Thyroid gland (tissue), 4 donors: ENCODE results near the gene RMI2. TPM values are rescaled to one million over a fixed set of nuclear protein-coding genes. Genes with fewer than 3 reads are reported as not detected.

Experiments
- DNase-seq, 2 donors: peaks; one replicate each; pipeline ENCODE4 v3.0.0-alpha.2; 2019
- H3K27ac ChIP-seq, 3 donors: fragments of 200-600 bp; sonication (generic); 1 replicate in 2 of 3; 2 replicates in 1 of 3; pipeline ENCODE4 v1.5.1; 2016 to 2019; ENCODE audit warnings: mild to moderate bottlenecking in 1 of 3, moderate library complexity in 1 of 3
- H3K27me3 ChIP-seq: fragments of 200-600 bp; sonication (generic); one replicate; pipeline ENCODE4 v1.5.1; 2019
- H3K36me3 ChIP-seq, 2 donors: fragments of 200-600 bp; sonication (generic); one replicate each; pipeline ENCODE4 v1.5.1; 2016 to 2019
- H3K4me1 ChIP-seq, 2 donors: fragments of 200-600 bp; sonication (generic); one replicate each; pipeline ENCODE4 v1.5.1; 2017 to 2019
- H3K4me3 ChIP-seq, 3 donors: fragments of 200-600 bp; sonication (generic); replicated peaks in 1 of 3; 1 replicate in 2 of 3; 2 replicates in 1 of 3; pipeline ENCODE4 v1.5.1; 2016; ENCODE audit warnings: mild to moderate bottlenecking in 1 of 3
- H3K9me3 ChIP-seq: fragments of 200-600 bp; sonication (generic); one replicate; pipeline ENCODE4 v1.5.1; 2017
- POLR2A ChIP-seq, 2 donors: fragments of 450-650 bp; IDR thresholded peaks; one replicate each; pipeline ENCODE4 v1.6.1; 2017; ENCODE audit warnings: antibody characterized with exemption in 2 of 2, mild to moderate bottlenecking in 2 of 2, moderate library complexity in 1 of 2
- WGBS, 2 donors: methylation state at CpG; one replicate each; pipeline ENCODE4 v1.1.5; 2017; 5-methylcytosine and 5-hydroxymethylcytosine counted together
- intact Hi-C: fragments of 100-400 bp; cut with DNase I; formaldehyde crosslinking; loops from one replicate; pipeline ENCODE4 v1.15.1; 2023
- total RNA-seq, 4 donors: library from RNA; depleted of rRNA; stranded (reverse); fragments of >200 nt; gene quantifications; one replicate each; pipeline ENCODE4 v1.2.3, GENCODE V29; 2016
- TF ChIP-seq, protein P1 (sequence below), 6 experiments: fragments of 200-600 bp in 3 of 6; fragments of 450-650 bp in 3 of 6; sonication (generic) in 3 of 6; IDR thresholded peaks; one replicate each; pipeline ENCODE4 v1.5.1; 2016 to 2019; ENCODE audit warnings: antibody characterized with exemption in 6 of 6, mild to moderate bottlenecking in 2 of 6, inconsistent platforms in 1 of 6, moderate library complexity in 1 of 6

RMI2 gene
- total RNA-seq, 4 donors from 2014 or later, result 2.5 to 2.8 (median 2.6) TPM; not detected in 1

DNA sequence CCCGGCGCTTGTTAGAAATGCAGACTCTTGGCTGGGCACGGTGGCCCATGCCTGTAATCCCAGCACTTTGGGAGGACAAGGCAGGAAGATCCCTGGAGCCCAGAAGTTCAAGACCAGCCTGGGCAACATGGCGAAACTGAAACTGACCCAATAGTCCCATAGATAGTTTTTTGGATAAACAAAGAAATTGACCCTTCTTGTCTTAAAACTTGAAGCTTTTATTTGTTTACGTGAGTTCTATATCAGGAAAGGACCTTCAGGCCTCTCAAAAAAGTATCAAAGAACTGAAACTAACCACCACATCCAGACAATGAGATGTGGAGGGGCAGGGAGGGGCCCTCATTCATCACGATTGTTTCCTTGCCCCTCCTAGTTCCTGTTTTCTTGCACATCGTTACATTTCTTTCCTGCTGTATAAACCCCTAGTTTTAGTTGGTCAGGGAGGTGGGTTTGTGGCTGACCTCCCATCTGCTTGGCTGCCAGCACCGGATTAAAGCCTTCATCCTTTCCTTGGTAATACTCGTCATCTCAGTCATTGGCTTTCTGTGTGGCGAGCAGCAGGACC is 34.2 kb upstream of the RMI2 start:
- 73 to 77% methylated on average over 10 of the region's 10 CpGs for WGBS, 2 donors
- H3K4me1 ChIP-seq, result peaks cover 15 to 62% of the 10 kb centered on the region in 2 donors
- H3K27ac ChIP-seq, result peak overlapping the region in 1 of 3 donors; percentile 37
- TF ChIP-seq, protein P1, sequence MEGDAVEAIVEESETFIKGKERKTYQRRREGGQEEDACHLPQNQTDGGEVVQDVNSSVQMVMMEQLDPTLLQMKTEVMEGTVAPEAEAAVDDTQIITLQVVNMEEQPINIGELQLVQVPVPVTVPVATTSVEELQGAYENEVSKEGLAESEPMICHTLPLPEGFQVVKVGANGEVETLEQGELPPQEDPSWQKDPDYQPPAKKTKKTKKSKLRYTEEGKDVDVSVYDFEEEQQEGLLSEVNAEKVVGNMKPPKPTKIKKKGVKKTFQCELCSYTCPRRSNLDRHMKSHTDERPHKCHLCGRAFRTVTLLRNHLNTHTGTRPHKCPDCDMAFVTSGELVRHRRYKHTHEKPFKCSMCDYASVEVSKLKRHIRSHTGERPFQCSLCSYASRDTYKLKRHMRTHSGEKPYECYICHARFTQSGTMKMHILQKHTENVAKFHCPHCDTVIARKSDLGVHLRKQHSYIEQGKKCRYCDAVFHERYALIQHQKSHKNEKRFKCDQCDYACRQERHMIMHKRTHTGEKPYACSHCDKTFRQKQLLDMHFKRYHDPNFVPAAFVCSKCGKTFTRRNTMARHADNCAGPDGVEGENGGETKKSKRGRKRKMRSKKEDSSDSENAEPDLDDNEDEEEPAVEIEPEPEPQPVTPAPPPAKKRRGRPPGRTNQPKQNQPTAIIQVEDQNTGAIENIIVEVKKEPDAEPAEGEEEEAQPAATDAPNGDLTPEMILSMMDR (IDR thresholded peaks at IDR 0.05), result no peak
- H3K27me3 ChIP-seq, result no peaks in the 10 kb centered on the region
- intact Hi-C loops, result no loop called here
- H3K36me3 ChIP-seq, result no peaks in the 10 kb centered on the region
- H3K4me3 ChIP-seq, result no peak overlapping the region
- H3K9me3 ChIP-seq, result no peaks in the 10 kb centered on the region
- DNase-seq, result no peak

DNA sequence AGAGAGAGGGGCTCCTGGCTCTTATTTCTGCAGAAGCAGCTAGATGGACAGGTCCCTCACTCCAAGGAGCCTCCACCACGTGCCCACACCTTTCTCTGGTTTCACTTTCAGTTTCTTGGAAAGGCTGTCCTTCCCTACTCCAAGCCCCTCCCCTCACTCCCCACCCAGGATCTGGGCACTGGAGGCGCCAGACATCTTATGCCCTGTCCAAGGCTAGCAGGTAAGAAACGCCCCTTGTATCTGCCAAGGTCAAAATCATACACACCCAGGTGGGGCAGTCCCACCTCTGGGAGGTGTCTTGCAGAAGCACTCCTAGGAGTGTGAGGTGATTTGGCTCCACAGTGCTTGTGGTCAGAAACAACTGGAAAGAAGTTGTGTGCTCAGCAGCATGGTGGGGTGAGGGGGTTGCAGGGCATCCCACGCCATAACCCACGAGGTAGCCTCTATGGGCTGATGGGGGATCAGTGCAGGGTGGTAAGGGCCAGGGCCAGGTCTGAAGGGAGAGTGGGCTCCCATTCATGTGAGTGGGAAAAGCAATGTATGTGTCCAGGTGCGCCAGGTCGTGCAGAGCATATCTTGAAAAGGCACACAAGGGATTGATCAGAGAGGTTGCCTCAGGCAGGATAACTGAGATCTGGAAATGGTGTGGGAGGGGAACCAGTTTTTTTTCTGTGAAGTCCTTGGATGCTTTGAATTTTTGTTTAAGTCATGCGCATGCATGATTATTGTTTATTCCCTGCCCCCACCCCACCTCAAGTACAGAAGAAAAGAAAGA is 32.4 kb upstream of the RMI2 start:
- intact Hi-C loops, result no loop called here
- DNase-seq, result peak; percentile 70 to 73
- H3K9me3 ChIP-seq, result no peaks in the 10 kb centered on the region
- H3K36me3 ChIP-seq, result no peaks in the 10 kb centered on the region
- 63 to 71% methylated on average over 8 of the region's 8 CpGs for WGBS, 2 donors
- H3K27ac ChIP-seq, result peak overlapping the region in 2 of 3 donors; percentile 44 to 59
- TF ChIP-seq, protein P1 (IDR thresholded peaks at IDR 0.05), result no peak
- TF ChIP-seq POLR2A (IDR thresholded peaks at IDR 0.05), result no peak
- H3K27me3 ChIP-seq, result no peaks in the 10 kb centered on the region
- no peak overlapping the region for H3K4me3 ChIP-seq
- H3K4me1 ChIP-seq, result peaks cover 15 to 60% of the 10 kb centered on the region in 2 donors

DNA sequence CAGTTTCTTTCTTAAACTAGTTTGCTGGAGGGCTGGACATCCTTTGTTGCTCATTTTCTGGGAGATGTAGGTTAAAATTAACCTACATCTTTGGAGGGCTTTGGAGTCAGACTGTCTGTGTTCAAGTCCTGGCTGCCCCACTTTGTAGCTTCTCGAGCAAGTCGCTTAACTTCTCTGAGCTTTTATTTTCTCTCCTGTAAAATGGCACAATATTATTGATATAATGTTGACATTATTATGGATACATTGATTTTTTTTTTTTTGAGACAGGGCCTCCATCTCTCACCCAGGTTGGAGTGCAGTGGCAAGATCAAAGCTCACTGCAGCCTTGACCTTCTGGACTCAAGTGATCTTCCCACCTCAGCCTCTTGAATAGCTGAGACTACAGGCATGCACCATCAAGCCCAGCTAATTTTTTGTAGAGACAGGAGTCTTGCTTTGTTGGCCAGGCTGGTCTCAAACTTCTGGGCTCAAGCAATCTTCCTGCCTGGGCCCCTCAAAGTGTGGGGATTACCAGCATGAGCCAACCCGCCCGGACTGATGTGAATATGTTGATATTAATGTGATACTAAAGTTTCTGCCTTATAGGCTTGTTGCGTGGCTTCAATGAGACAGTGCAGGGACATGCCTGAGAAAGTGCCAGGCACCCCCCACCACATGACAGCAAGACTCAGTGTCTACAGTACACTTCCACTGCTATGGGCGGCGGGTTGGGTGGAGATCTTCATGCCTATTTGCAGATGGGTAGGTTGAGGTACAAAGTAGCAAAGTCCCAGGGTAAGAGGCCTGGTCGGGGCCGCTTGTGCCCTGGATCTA is 31.6 kb upstream of the RMI2 start:
- DNase-seq, result no peak
- Histone ChIP-seq H3K36me3 (no peaks in the 10 kb centered on the region), H3K4me1 (peaks cover 15 to 56% of the 10 kb centered on the region in 2 donors), H3K9me3 (no peaks in the 10 kb centered on the region), H3K27ac (peak overlapping the region in 1 of 3 donors; percentile 59), H3K4me3 (no peak overlapping the region), H3K27me3 (no peaks in the 10 kb centered on the region)
- TF ChIP-seq POLR2A (IDR thresholded peaks at IDR 0.05), result no peak
- TF ChIP-seq, protein P1 (IDR thresholded peaks at IDR 0.05), result no peak
- intact Hi-C loops, result no loop called here
- 98% methylated on average over 9 of the region's 9 CpGs for WGBS, 2 donors

DNA sequence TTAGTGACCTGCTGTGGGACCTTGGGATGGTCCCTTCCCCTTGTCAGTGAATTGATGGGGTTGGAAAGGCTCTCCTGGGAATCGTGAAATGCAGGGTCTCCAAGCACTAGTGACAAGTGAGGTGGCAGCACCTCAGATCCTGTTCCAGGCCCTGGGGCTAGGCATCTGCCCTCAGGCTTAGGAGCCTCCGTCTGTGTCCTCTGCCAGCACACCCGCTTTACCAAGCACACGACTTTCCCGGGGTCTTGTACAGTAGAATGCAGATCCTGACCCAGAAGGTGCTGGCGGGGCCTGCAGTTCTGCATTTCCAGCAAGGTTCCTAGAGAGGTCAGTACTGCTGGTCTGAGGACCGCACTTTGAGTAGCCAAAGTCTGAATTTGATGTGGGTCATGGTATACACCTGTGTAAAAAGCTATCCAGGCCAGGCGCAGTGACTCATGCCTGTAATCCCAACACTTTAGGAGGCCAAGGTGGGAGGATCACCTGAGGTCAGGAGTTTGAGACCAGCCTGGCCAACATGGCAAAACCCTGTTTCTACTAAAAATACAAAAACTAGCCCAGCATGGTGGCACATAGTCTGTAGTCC is 30.9 kb upstream of the RMI2 start:
- Histone ChIP-seq H3K4me1 (peaks cover 15 to 49% of the 10 kb centered on the region in 2 donors), H3K27me3 (no peaks in the 10 kb centered on the region), H3K4me3 (no peak overlapping the region), H3K9me3 (no peaks in the 10 kb centered on the region), H3K27ac (peak overlapping the region in 1 of 3 donors; percentile 24), H3K36me3 (no peaks in the 10 kb centered on the region)
- intact Hi-C loops, result no loop called here
- TF ChIP-seq POLR2A (IDR thresholded peaks at IDR 0.05), result no peak
- TF ChIP-seq, protein P1 (IDR thresholded peaks at IDR 0.05), result no peak
- 89 to 92% methylated on average over 6 to 7 of the region's 8 CpGs for WGBS, 2 donors
- no peak for DNase-seq
